Measurements from ENCODE around the gene PLCB4. TPM values are rescaled to one million over a fixed set of nuclear protein-coding genes. Genes with fewer than 3 reads are reported as not detected.

The PLCB4 gene
- total RNA-seq, 4 donors from 2014 or later = 17.4 to 264 (median 28.1) TPM

GRCh38 chr20:9413001-9413400 is 344.1 kb downstream of the PLCB4 start:
- Histone ChIP-seq H3K4me1 (no peaks in the 10 kb centered on the region), H3K27ac (no peak overlapping the region), H3K36me3 (no peaks in the 10 kb centered on the region), H3K27me3 (no peaks in the 10 kb centered on the region), H3K4me3 (no peak overlapping the region), H3K9me3 (no peaks in the 10 kb centered on the region)
- intact Hi-C loops (cut with DNase I; ENCODE audit: low total_unique reads) = no loop called here
- TF ChIP-seq CTCF (IDR thresholded peaks at IDR 0.05) (no peak), POLR2A (IDR thresholded peaks at IDR 0.05) (no peak)
- no peak for DNase-seq

- Histone ChIP-seq H3K27ac (no peak overlapping the region), H3K9me3 (no peaks in the 10 kb centered on the region), H3K36me3 (no peaks in the 10 kb centered on the region), H3K4me3 (no peak overlapping the region), H3K4me1 (no peaks in the 10 kb centered on the region), H3K27me3 (no peaks in the 10 kb centered on the region)
- DNase-seq = no peak
- TF ChIP-seq CTCF (IDR thresholded peaks at IDR 0.05) (no peak), POLR2A (IDR thresholded peaks at IDR 0.05) (no peak)
- intact Hi-C loops (cut with DNase I; ENCODE audit: low total_unique reads) = no loop called here
These were observed 346.5 kb downstream of the PLCB4 start for GRCh38 chr20:9415426-9415825.

- no peak overlapping the region for H3K4me3 ChIP-seq
- no peaks in the 10 kb centered on the region for H3K36me3 ChIP-seq
- intact Hi-C loops (cut with DNase I; ENCODE audit: low total_unique reads) = no loop called here
- no peak overlapping the region for H3K27ac ChIP-seq
- H3K4me1 ChIP-seq = no peaks in the 10 kb centered on the region
- H3K9me3 ChIP-seq = no peaks in the 10 kb centered on the region
- no peak for TF ChIP-seq POLR2A (IDR thresholded peaks at IDR 0.05)
- no peak for TF ChIP-seq CTCF (IDR thresholded peaks at IDR 0.05)
- H3K27me3 ChIP-seq = no peaks in the 10 kb centered on the region
- DNase-seq = no peak
These were observed 347.5 kb downstream of the PLCB4 start for GRCh38 chr20:9416421-9416820.

GRCh38 chr20:9417665-9418064 is 348.8 kb downstream of the PLCB4 start:
- H3K4me3 ChIP-seq = no peak overlapping the region
- intact Hi-C loops (cut with DNase I; ENCODE audit: low total_unique reads) = no loop called here
- H3K4me1 ChIP-seq = no peaks in the 10 kb centered on the region
- TF ChIP-seq POLR2A (IDR thresholded peaks at IDR 0.05) (no peak), CTCF (IDR thresholded peaks at IDR 0.05) (no peak)
- no peaks in the 10 kb centered on the region for H3K36me3 ChIP-seq
- no peak for DNase-seq
- H3K27me3 ChIP-seq = no peaks in the 10 kb centered on the region
- no peak overlapping the region for H3K27ac ChIP-seq
- no peaks in the 10 kb centered on the region for H3K9me3 ChIP-seq

- H3K27ac ChIP-seq = no peak overlapping the region
- TF ChIP-seq CTCF (IDR thresholded peaks at IDR 0.05) (no peak), POLR2A (IDR thresholded peaks at IDR 0.05) (no peak)
- no peaks in the 10 kb centered on the region for H3K36me3 ChIP-seq
- H3K9me3 ChIP-seq = no peaks in the 10 kb centered on the region
- no peaks in the 10 kb centered on the region for H3K4me1 ChIP-seq
- DNase-seq = no peak
- intact Hi-C loops (cut with DNase I; ENCODE audit: low total_unique reads) = no loop called here
- H3K4me3 ChIP-seq = no peak overlapping the region
- H3K27me3 ChIP-seq = no peaks in the 10 kb centered on the region
These were observed 353.6 kb downstream of the PLCB4 start for GRCh38 chr20:9422321-9423057.
